H9 (cell line): Measurements from ENCODE around the gene NRGN. TPM values are rescaled to one million over a fixed set of nuclear protein-coding genes. Genes with fewer than 3 reads are reported as not detected.

Source experiments
- DNase-seq: peaks from one replicate; pipeline ENCODE4 v3.0.0-alpha.2; 2017
- H2AFZ ChIP-seq: one replicate; pipeline ENCODE4 v1.6.1; 2013; ENCODE audit warnings: mild to moderate bottlenecking, low read length, control low read depth, moderate library complexity
- H2AK5ac ChIP-seq: 2 replicates; pipeline ENCODE4 v1.6.1; 2013; ENCODE audit warnings: low read length, control low read depth, mixed read lengths; ENCODE audit not compliant: insufficient read length
- H2BK120ac ChIP-seq: one replicate; pipeline ENCODE4 v1.6.1; 2013; ENCODE audit warnings: low read depth, mild to moderate bottlenecking, low read length, control low read depth, inconsistent platforms; ENCODE audit not compliant: poor library complexity, severe bottlenecking
- H2BK12ac ChIP-seq: 2 replicates; pipeline ENCODE4 v1.6.1; 2013; ENCODE audit warnings: low read length, control low read depth, mixed read lengths, low read depth; ENCODE audit not compliant: insufficient read length
- H2BK15ac ChIP-seq: 2 replicates; pipeline ENCODE4 v1.6.1; 2013; ENCODE audit warnings: low read depth, low read length, control low read depth
- H2BK20ac ChIP-seq: one replicate; pipeline ENCODE4 v1.6.1; 2013; ENCODE audit warnings: low read depth, mild to moderate bottlenecking, low read length, control low read depth, inconsistent platforms; ENCODE audit not compliant: poor library complexity, severe bottlenecking
- H2BK5ac ChIP-seq: 2 replicates; pipeline ENCODE4 v1.6.1; 2013; ENCODE audit warnings: low read length, control low read depth, mixed read lengths; ENCODE audit not compliant: insufficient read length
- H3K14ac ChIP-seq: 2 replicates; pipeline ENCODE4 v1.6.1; 2013; ENCODE audit warnings: low read length, control low read depth; ENCODE audit not compliant: insufficient read depth
- H3K18ac ChIP-seq: 2 replicates; pipeline ENCODE4 v1.6.1; 2013; ENCODE audit warnings: low read depth, mild to moderate bottlenecking, mixed read lengths, low read length, control low read depth; ENCODE audit not compliant: insufficient read length
- H3K23ac ChIP-seq: 2 replicates; pipeline ENCODE4 v1.6.1; 2013; ENCODE audit warnings: low read length, control low read depth, mixed read lengths, low read depth; ENCODE audit not compliant: insufficient read length
- H3K23me2 ChIP-seq: 2 replicates; pipeline ENCODE4 v1.6.1; 2013; ENCODE audit warnings: low read depth, mild to moderate bottlenecking, mixed read lengths, low read length, control low read depth; ENCODE audit not compliant: insufficient read length, poor library complexity, severe bottlenecking
- H3K27ac ChIP-seq: 2 replicates; pipeline ENCODE4 v1.5.1; 2013; ENCODE audit warnings: low read length, control low read depth, mixed read lengths, low read depth; ENCODE audit not compliant: insufficient read length
- H3K27me3 ChIP-seq: 2 replicates; pipeline ENCODE4 v1.6.1; 2013; ENCODE audit warnings: low read length, control low read depth, inconsistent platforms; ENCODE audit not compliant: insufficient read depth
- H3K4ac ChIP-seq: 2 replicates; pipeline ENCODE4 v1.6.1; 2013; ENCODE audit warnings: low read depth, mild to moderate bottlenecking, control low read depth, inconsistent platforms, low read length, moderate library complexity
- H3K4me1 ChIP-seq: 2 replicates; pipeline ENCODE4 v1.6.1; 2013; ENCODE audit warnings: low read length, control low read depth, inconsistent platforms; ENCODE audit not compliant: insufficient read depth
- H3K4me2 ChIP-seq: 2 replicates; pipeline ENCODE4 v1.6.1; 2013; ENCODE audit warnings: low read length, control low read depth, mixed read lengths; ENCODE audit not compliant: insufficient read length, insufficient read depth
- H3K56ac ChIP-seq: 2 replicates; pipeline ENCODE4 v1.6.1; 2013; ENCODE audit warnings: low read depth, mild to moderate bottlenecking, mixed read lengths, low read length, control low read depth; ENCODE audit not compliant: insufficient read length
- H3K79me1 ChIP-seq: 2 replicates; pipeline ENCODE4 v1.6.1; 2013; ENCODE audit warnings: low read depth, mild to moderate bottlenecking, moderate library complexity, low read length, control low read depth, inconsistent platforms; ENCODE audit not compliant: insufficient read depth, poor library complexity, severe bottlenecking
- H3K79me2 ChIP-seq: 2 replicates; pipeline ENCODE4 v1.6.1; 2013; ENCODE audit warnings: low read length, control low read depth, inconsistent platforms; ENCODE audit not compliant: insufficient read depth
- H3K9ac ChIP-seq: 2 replicates; pipeline ENCODE4 v1.6.1; 2013; ENCODE audit warnings: low read length, control low read depth, mixed read lengths; ENCODE audit not compliant: insufficient read length; ENCODE audit errors: extremely low read depth
- H3K9me3 ChIP-seq: one replicate; pipeline ENCODE4 v1.6.1; 2013; ENCODE audit warnings: low read depth, low read length, inconsistent platforms; ENCODE audit not compliant: control insufficient read depth
- H3T11ph ChIP-seq: one replicate; pipeline ENCODE4 v1.6.1; 2013; ENCODE audit warnings: mild to moderate bottlenecking, low read length, control low read depth, inconsistent platforms
- H4K20me1 ChIP-seq: one replicate; pipeline ENCODE4 v1.6.1; 2013; ENCODE audit not compliant: control insufficient read depth, insufficient read length, insufficient read depth
- H4K5ac ChIP-seq: 2 replicates; pipeline ENCODE4 v1.6.1; 2013; ENCODE audit warnings: low read depth, mild to moderate bottlenecking, mixed read lengths, low read length, control low read depth; ENCODE audit not compliant: insufficient read length
- H4K8ac ChIP-seq: replicated peaks from 2 replicates; pipeline ENCODE4 v1.6.1; 2013; ENCODE audit warnings: low read length, control low read depth, mixed read lengths, low read depth; ENCODE audit not compliant: insufficient read length
- H4K91ac ChIP-seq: 2 replicates; pipeline ENCODE4 v1.6.1; 2013; ENCODE audit warnings: low read depth, mild to moderate bottlenecking, moderate library complexity, mixed read lengths, low read length, control low read depth; ENCODE audit not compliant: insufficient read length
- H3K27ac Mint-ChIP-seq, 3 experiments: 2 replicates in 2 of 3; 3 replicates in 1 of 3; pipeline ENCODE4 v1.8.0; 2020 to 2021; ENCODE audit warnings: mixed read lengths in 3 of 3, mild to moderate bottlenecking in 1 of 3, moderate library complexity in 1 of 3
- H3K27me3 Mint-ChIP-seq: 2 replicates; pipeline ENCODE4 v1.8.0; 2021; ENCODE audit warnings: low read depth, mild to moderate bottlenecking, moderate library complexity, mixed read lengths
- H3K36me3 Mint-ChIP-seq, 3 experiments: 2 replicates in 2 of 3; 3 replicates in 1 of 3; pipeline ENCODE4 v1.8.0; 2020 to 2021; ENCODE audit warnings: low read depth in 3 of 3, mixed read lengths in 3 of 3; ENCODE audit not compliant: insufficient read depth in 1 of 3
- H3K4me1 Mint-ChIP-seq, 2 experiments: 2 replicates each; pipeline ENCODE4 v1.8.0; 2020; ENCODE audit warnings: mixed read lengths in 2 of 2
- H3K4me3 Mint-ChIP-seq, 2 experiments: 2 replicates in 1 of 2; 3 replicates in 1 of 2; pipeline ENCODE4 v1.8.0; 2020 to 2021; ENCODE audit warnings: mild to moderate bottlenecking in 2 of 2, mixed read lengths in 2 of 2, moderate library complexity in 1 of 2
- H3K9me3 Mint-ChIP-seq, 2 experiments: 2 replicates in 1 of 2; 3 replicates in 1 of 2; pipeline ENCODE4 v1.8.0; 2020; ENCODE audit warnings: mild to moderate bottlenecking in 2 of 2, mixed read lengths in 2 of 2, moderate library complexity in 1 of 2
- CTCF ChIP-seq: fragments of 200-600 bp; sonication (generic); conservative IDR thresholded peaks from 3 replicates; pipeline ENCODE4 v1.8.0; 2021; ENCODE audit warnings: antibody characterized with exemption, mild to moderate bottlenecking
- WGBS: extraction: QIAGEN DNeasy Blood & Tissue Kit; methylation state at CpG from one replicate; pipeline ENCODE4 v1.1.7; 2013; ENCODE audit warnings: missing lambda C conversion rate, low lambda C conversion rate, mixed read lengths; ENCODE audit not compliant: insufficient read length; ENCODE audit errors: extremely low coverage; 5-methylcytosine and 5-hydroxymethylcytosine counted together
- total RNA-seq: library from RNA; stranded (reverse); gene quantifications from 2 replicates; pipeline ENCODE4 v1.2.1, GENCODE V29; 2021

Gene NRGN
- total RNA-seq, 1 experiment from 2014 or later, result 6.4 TPM

GRCh38 chr11:124748481-124749343, 9.0 kb downstream of the NRGN start:
- no peak overlapping the region for H4K8ac ChIP-seq
- H2BK120ac ChIP-seq, result no peak overlapping the region
- no peak overlapping the region for H2AFZ ChIP-seq
- Mint-ChIP-seq H3K4me3 (no peak overlapping the region), H3K36me3 (no peaks in the 10 kb centered on the region; a peak in 2 of 7 replicates), H3K27ac (no peak overlapping the region; a peak in 1 of 7 replicates), H3K9me3 (peaks cover 3 to 7% of the 10 kb centered on the region in 2 experiments; a peak in 2 of 5 replicates), H3K4me1 (peaks cover 21 to 42% of the 10 kb centered on the region in 2 experiments), H3K27me3 (peaks cover 79% of the 10 kb centered on the region)
- no peak overlapping the region for H3K56ac ChIP-seq
- no peak overlapping the region for H2BK20ac ChIP-seq
- H4K5ac ChIP-seq, result no peak overlapping the region
- H3K4ac ChIP-seq, result no peak overlapping the region
- H2BK15ac ChIP-seq, result no peak overlapping the region
- H3K4me1 ChIP-seq, result peaks cover 3% of the 10 kb centered on the region; the same call in 1 of the 2 replicates
- TF ChIP-seq CTCF, result no peak
- no peak for DNase-seq
- no peaks in the 10 kb centered on the region for H3K79me1 ChIP-seq
- peaks cover 88% of the 10 kb centered on the region for H3K27me3 ChIP-seq
- no peak overlapping the region for H2AK5ac ChIP-seq
- no peak overlapping the region for H4K91ac ChIP-seq
- WGBS, result no CpG with 5 or more reads among the region's 12 CpGs
- no peak overlapping the region for H3K14ac ChIP-seq
- no peaks in the 10 kb centered on the region for H4K20me1 ChIP-seq
- H3K4me2 ChIP-seq, result no peak overlapping the region
- H3T11ph ChIP-seq, result no peak overlapping the region
- no peaks in the 10 kb centered on the region for H3K9me3 ChIP-seq
- H3K18ac ChIP-seq, result no peak overlapping the region
- no peaks in the 10 kb centered on the region for H3K79me2 ChIP-seq
- H3K9ac ChIP-seq, result no peak overlapping the region
- H3K23ac ChIP-seq, result no peak overlapping the region
- H2BK12ac ChIP-seq, result no peak overlapping the region
- no peak overlapping the region for H2BK5ac ChIP-seq
- H3K23me2 ChIP-seq, result peaks cover 22% of the 10 kb centered on the region
- H3K27ac ChIP-seq, result no peak overlapping the region
